H1 (cell line): ENCODE data around the gene RTCA. TPM values are rescaled to one million over a fixed set of nuclear protein-coding genes. Genes with fewer than 3 reads are reported as not detected.
A peak's percentile ranks its signal among the peaks of the same experiment; 100 is the strongest.

Experiments used
- CTCF ChIA-PET: fragments of 300-600 bp; sonication (Branson Sonifier 250); formaldehyde crosslinking; loops from one replicate; lab custom pipeline; 2021; ENCODE audit not compliant: partially characterized antibody; lab: Charles Lee
- POLR2A ChIA-PET: fragments of 300-600 bp; sonication (Branson Sonifier 250); formaldehyde crosslinking; loops from one replicate; lab custom pipeline; 2021; ENCODE audit warnings: inconsistent platforms; ENCODE audit not compliant: partially characterized antibody; lab: Charles Lee
- DNase-seq, 2 experiments: peaks; one replicate each; pipeline versions ENCODE4 v3.0.0 to v3.0.0-alpha.2; 2010 to 2022; ENCODE audit warnings: low spot score in 2 of 2, low read depth in 1 of 2, mixed read lengths in 1 of 2
- FAIRE-seq: peaks from 2 replicates; lab custom pipeline; 2011; peaks lifted over from hg19 to GRCh38; lab: Jason Lieb, UNC
- H2AFZ ChIP-seq: 2 replicates; pipeline ENCODE4 v1.8.1; 2012; ENCODE audit warnings: low read length, inconsistent platforms
- H2AK5ac ChIP-seq: 2 replicates; pipeline ENCODE4 v1.6.1; 2013; ENCODE audit warnings: low read depth, low read length
- H2BK120ac ChIP-seq: replicated peaks from 2 replicates; pipeline ENCODE3; 2013; ENCODE audit warnings: low read depth, low read length, inconsistent platforms
- H2BK12ac ChIP-seq: 2 replicates; pipeline ENCODE4 v1.6.1; 2013; ENCODE audit warnings: low read depth, low read length
- H2BK15ac ChIP-seq: 2 replicates; pipeline ENCODE4 v1.6.1; 2013; ENCODE audit warnings: low read length
- H2BK20ac ChIP-seq: 2 replicates; pipeline ENCODE4 v1.6.1; 2013; ENCODE audit warnings: low read length
- H2BK5ac ChIP-seq: 2 replicates; pipeline ENCODE4 v1.6.1; 2013; ENCODE audit warnings: low read depth, low read length
- H3K14ac ChIP-seq: 2 replicates; pipeline ENCODE4 v1.6.1; 2013; ENCODE audit warnings: inconsistent platforms; ENCODE audit not compliant: insufficient read length
- H3K18ac ChIP-seq: 2 replicates; pipeline ENCODE4 v1.6.1; 2013; ENCODE audit warnings: low read length; ENCODE audit errors: extremely low read depth
- H3K23ac ChIP-seq: 2 replicates; pipeline ENCODE4 v1.6.1; 2013; ENCODE audit warnings: inconsistent platforms; ENCODE audit not compliant: insufficient read length
- H3K23me2 ChIP-seq: 2 replicates; pipeline ENCODE4 v1.6.1; 2013; ENCODE audit warnings: low read depth, low read length
- H3K27ac ChIP-seq: 2 replicates; pipeline ENCODE4 v1.6.1; 2011; ENCODE audit warnings: low read depth, low read length, inconsistent platforms
- H3K27me3 ChIP-seq, 4 experiments: replicated peaks in 1 of 4; 1 replicate in 1 of 4; 2 replicates in 3 of 4; pipeline versions ENCODE4 v1.6.1 to v1.8.1; 2011 to 2013; ENCODE audit warnings: low read length in 3 of 4, mild to moderate bottlenecking in 3 of 4, inconsistent platforms in 2 of 4, mixed read lengths in 2 of 4, moderate library complexity in 1 of 4; ENCODE audit not compliant: control insufficient read depth in 3 of 4, insufficient read depth in 3 of 4; ENCODE audit errors: extremely low read depth in 1 of 4
- H3K36me3 ChIP-seq, 4 experiments: 2 replicates each; pipeline versions ENCODE4 v1.6.1 to v1.8.1; 2011 to 2013; ENCODE audit warnings: mild to moderate bottlenecking in 4 of 4, low read length in 3 of 4, moderate library complexity in 2 of 4, control low read depth in 1 of 4, inconsistent platforms in 1 of 4; ENCODE audit not compliant: insufficient read depth in 4 of 4, control insufficient read depth in 2 of 4
- H3K4ac ChIP-seq: replicated peaks from 2 replicates; pipeline ENCODE3; 2013; ENCODE audit warnings: low read length, low read depth, mixed read lengths, inconsistent platforms; ENCODE audit not compliant: insufficient read length
- H3K4me1 ChIP-seq, 4 experiments: replicated peaks in 1 of 4; 1 replicate in 1 of 4; 2 replicates in 3 of 4; pipeline versions ENCODE4 v1.6.1 to v1.8.1; 2011 to 2013; ENCODE audit warnings: low read length in 3 of 4, inconsistent platforms in 2 of 4, mixed read lengths in 1 of 4; ENCODE audit not compliant: insufficient read depth in 4 of 4, control insufficient read depth in 3 of 4
- H3K4me2 ChIP-seq, 2 experiments: 2 replicates each; pipeline versions ENCODE4 v1.6.1 to v1.8.1; 2011 to 2013; ENCODE audit warnings: low read depth in 2 of 2, low read length in 2 of 2, control low read depth in 1 of 2, inconsistent platforms in 1 of 2, mild to moderate bottlenecking in 1 of 2; ENCODE audit not compliant: insufficient read depth in 1 of 2
- H3K4me3 ChIP-seq, 4 experiments: fragments of 200-600, 300-600 bp in 1 of 4; sonication (generic), shearing (Covaris generic), sonication (Bioruptor Twin) in 1 of 4; 2 replicates each; pipeline versions ENCODE4 v1.5.1 to v1.8.1; 2011 to 2016; ENCODE audit warnings: low read length in 4 of 4, low read depth in 3 of 4, control low read depth in 2 of 4, inconsistent platforms in 2 of 4, mild to moderate bottlenecking in 2 of 4, mixed read lengths in 1 of 4, moderate library complexity in 1 of 4; ENCODE audit not compliant: insufficient read depth in 2 of 4; ENCODE audit errors: extremely low read depth in 1 of 4
- H3K56ac ChIP-seq: replicated peaks from 2 replicates; pipeline ENCODE3; 2013; ENCODE audit warnings: low read depth, mild to moderate bottlenecking, mixed read lengths, low read length, inconsistent platforms; ENCODE audit not compliant: insufficient read length
- H3K79me1 ChIP-seq: 2 replicates; pipeline ENCODE4 v1.6.1; 2013; ENCODE audit warnings: low read depth, low read length, control low read depth
- H3K79me2 ChIP-seq, 2 experiments: 2 replicates each; pipeline versions ENCODE4 v1.6.1 to v1.8.1; 2012 to 2013; ENCODE audit warnings: low read length in 2 of 2, mild to moderate bottlenecking in 2 of 2, inconsistent platforms in 1 of 2; ENCODE audit not compliant: insufficient read depth in 2 of 2, control insufficient read depth in 1 of 2
- H3K9ac ChIP-seq, 4 experiments: replicated peaks in 1 of 4; 1 replicate in 1 of 4; 2 replicates in 3 of 4; pipeline versions ENCODE4 v1.6.1 to v1.8.1; 2011 to 2013; ENCODE audit warnings: low read depth in 3 of 4, low read length in 3 of 4, control low read depth in 2 of 4, mild to moderate bottlenecking in 2 of 4, moderate library complexity in 2 of 4, inconsistent platforms in 1 of 4; ENCODE audit errors: extremely low read depth in 1 of 4
- H3K9me3 ChIP-seq, 2 experiments: 2 replicates each; pipeline versions ENCODE4 v1.6.1 to v1.8.1; 2012 to 2013; ENCODE audit warnings: mild to moderate bottlenecking in 2 of 2, moderate library complexity in 2 of 2, control low read depth in 1 of 2, inconsistent platforms in 1 of 2, low read depth in 1 of 2, low read length in 1 of 2, mixed read lengths in 1 of 2; ENCODE audit not compliant: insufficient read depth in 2 of 2
- H4K20me1 ChIP-seq, 2 experiments: replicated peaks in 1 of 2; 2 replicates each; pipeline versions ENCODE3 to v1.8.1; 2011 to 2013; ENCODE audit warnings: inconsistent platforms in 2 of 2, low read length in 2 of 2, mild to moderate bottlenecking in 1 of 2; ENCODE audit not compliant: insufficient read depth in 2 of 2, control insufficient read depth in 1 of 2
- H4K5ac ChIP-seq: 2 replicates; pipeline ENCODE4 v1.6.1; 2013; ENCODE audit warnings: low read length, low read depth, mixed read lengths, inconsistent platforms; ENCODE audit not compliant: insufficient read length
- H4K8ac ChIP-seq: 2 replicates; pipeline ENCODE4 v1.8.0; 2013; ENCODE audit warnings: mild to moderate bottlenecking, moderate library complexity, low read length, inconsistent platforms; ENCODE audit not compliant: insufficient read depth; ENCODE audit errors: extremely low read depth
- H4K91ac ChIP-seq: replicated peaks from 2 replicates; pipeline ENCODE3; 2013; ENCODE audit warnings: low read length, mixed read lengths, inconsistent platforms; ENCODE audit not compliant: insufficient read length
- BCL11A ChIP-seq, 2 experiments: IDR thresholded peaks; one replicate each; pipeline ENCODE4 v1.6.1; 2011; ENCODE audit warnings: low read depth in 2 of 2, low read length in 2 of 2, mild to moderate bottlenecking in 2 of 2
- CBX8 ChIP-seq: fragments of 300-800, 300-1000 bp; sonication (generic); IDR thresholded peaks from 2 replicates; pipeline ENCODE4 v1.7.1; 2016; ENCODE audit warnings: low read depth, low read length, borderline replicate concordance
- FOSL1 ChIP-seq: IDR thresholded peaks from 2 replicates; pipeline ENCODE4 v1.6.1; 2011; ENCODE audit warnings: mild to moderate bottlenecking, low read depth, low read length, moderate library complexity; ENCODE audit not compliant: insufficient read depth
- JUN ChIP-seq: IDR thresholded peaks from 2 replicates; pipeline ENCODE4 v1.6.1; 2011; ENCODE audit warnings: low read depth, mild to moderate bottlenecking, improper control_type of control experiment, low read length
- TAF1 ChIP-seq: IDR thresholded peaks from 2 replicates; pipeline ENCODE4 v1.6.1; 2011; ENCODE audit warnings: mild to moderate bottlenecking, low read depth, low read length
- WGBS, 2 experiments: shearing (Covaris generic) in 1 of 2; methylation state at CpG; one replicate each; pipeline versions ENCODE4 v1.1.6 to v1.1.7; 2013 to 2015; ENCODE audit warnings: low lambda C conversion rate in 2 of 2, mixed read lengths in 2 of 2, inconsistent platforms in 1 of 2, low coverage in 1 of 2, missing lambda C conversion rate in 1 of 2; ENCODE audit not compliant: insufficient replicate concordance in 2 of 2, insufficient coverage in 1 of 2, insufficient read length in 1 of 2; ENCODE audit errors: extremely low coverage in 1 of 2, missing lambda C conversion rate in 1 of 2; 5-methylcytosine and 5-hydroxymethylcytosine counted together
- polyA plus RNA-seq, 7 experiments: library from polyadenylated mRNA; depleted of rRNA in 3 of 7; stranded (reverse) in 5 of 7; unstranded in 2 of 7; fragments of >200 nt in 5 of 7; fragments of 200-250 nt in 2 of 7; gene quantifications; 1 replicate in 5 of 7; 2 replicates in 1 of 7; 4 replicates in 1 of 7; pipeline versions ENCODE4 v1.2.1 to v1.2.3, GENCODE V29; 2011 to 2013; ENCODE audit warnings: missing spikeins in 2 of 7, mixed read lengths in 2 of 7
- total RNA-seq: library from RNA; stranded (reverse); fragmentation: NEBNext Ultra II Directional; extraction: Animal tissue kit (Norgen Biotek cat#: 25700); gene quantifications from 2 replicates; pipeline ENCODE4 v1.2.1, GENCODE V29; 2021

Gene RTCA
- total and polyA plus RNA-seq, 2 of the 8 experiments (the other 6 are each of a cell fraction or from before 2014, with no cell fraction given) = 13.8 to 31.6 TPM

- Histone ChIP-seq H3K23ac (no peak overlapping the region), H2AK5ac (no peak overlapping the region), H3K4me1 (peaks cover 3 to 12% (median 6%) of the 10 kb centered on the region in 4 experiments; a peak in 6 of 7 replicates), H2BK120ac (no peak overlapping the region), H2BK15ac (no peak overlapping the region), H3K4me3 (no peak overlapping the region), H3K27ac (no peak overlapping the region), H3K9me3 (no peaks in the 10 kb centered on the region), H3K79me2 (no peaks in the 10 kb centered on the region), H3K36me3 (no peaks in the 10 kb centered on the region), H3K4ac (no peak overlapping the region), H3K79me1 (no peaks in the 10 kb centered on the region), H4K8ac (no peak overlapping the region), H2AFZ (no peak overlapping the region), H4K5ac (no peak overlapping the region), H2BK20ac (no peak overlapping the region), H3K9ac (no peak overlapping the region), H4K20me1 (no peaks in the 10 kb centered on the region), H3K56ac (no peak overlapping the region), H2BK12ac (no peak overlapping the region), H3K18ac (no peak overlapping the region), H4K91ac (peak overlapping the region; percentile 16), H3K27me3 (no peaks in the 10 kb centered on the region), H3K4me2 (no peak overlapping the region), H3K14ac (no peak overlapping the region), H2BK5ac (no peak overlapping the region), H3K23me2 (no peaks in the 10 kb centered on the region)
- CTCF ChIA-PET = interaction anchor here (1.1 to 2.8 kb wide), 5 partner anchors 32 to 159 kb away, joined by 3 to 15 read pairs (median 5); no protein-coding TSS in a partner anchor
- FAIRE-seq (no peak), DNase-seq (no peak)
- 80% methylated on average over 6 of the region's 6 CpGs; no CpG with 5 or more reads in 1 of the 2 experiments for WGBS, 2 experiments
- POLR2A ChIA-PET = interaction anchor here (0.6 to 5.7 kb wide), 8 partner anchors 13 to 169 kb away, joined by 3 to 31 read pairs (median 4); partner anchors contain the start of genes CDC14A, DBT and RTCA
- no peak for TF ChIP-seq BCL11A (IDR thresholded peaks at IDR 0.05; ENCODE audit: low read depth in 2 of 2, low read length in 2 of 2)
- TF ChIP-seq CBX8 = no peak
- no peak for TF ChIP-seq FOSL1
- no peak for TF ChIP-seq JUN
- TF ChIP-seq TAF1 = no peak
Observed at GRCh38 chr1:100299521-100300222, 33.7 kb downstream of the RTCA start.
